ENCODE results near the gene MLEC. TPM values are rescaled to one million over a fixed set of nuclear protein-coding genes. Genes with fewer than 3 reads are reported as not detected.

The MLEC gene
- total and polyA plus RNA-seq, 11 donors = 39.2 to 150 (median 117) TPM

- Histone ChIP-seq H3K4me3 (peak overlapping the region; percentile 54 to 99 (median 82)), H3K27ac (peak overlapping the region; percentile 70 to 95 (median 90)), H3K4me1 (peaks cover 4 to 35% (median 27%) of the 10 kb centered on the region in 12 donors), H3K36me3 (peaks cover 0 to 29% (median 20%) of the 10 kb centered on the region in 9 donors), H3K9me3 (no peaks in the 10 kb centered on the region), H3K27me3 (no peaks in the 10 kb centered on the region)
- TF ChIP-seq CTCF (IDR thresholded peaks at IDR 0.05) (no peak), POLR2A (IDR thresholded peaks at IDR 0.05) (no peak)
- ATAC-seq = peak in 3 of 4 donors; percentile 21 to 41 (median 28)
- DNase-seq = peak in 2 of 5 donors; percentile 25 to 65
- intact Hi-C loops (cut with DNase I) = loop anchor here in 7 of 10 donors (2.0 to 10.0 kb wide), 5 partner anchors 22 to 264 kb away; partner anchors contain the start of genes POP5 (in 3 of the 7), HNF1A (in 2 of the 7) and MLEC (in 2 of the 7)
- WGBS, 4 donors = 1 to 5% (median 2%) methylated on average over 7 to 31 of the region's 31 CpGs
Measured at GRCh38 chr12:120710805-120711296, 23.9 kb downstream of the MLEC start.

- no peak for DNase-seq
- H3K36me3 ChIP-seq = peaks cover 0 to 35% (median 25%) of the 10 kb centered on the region in 9 donors
- no peaks in the 10 kb centered on the region for H3K27me3 ChIP-seq
- no peak for TF ChIP-seq CTCF (IDR thresholded peaks at IDR 0.05)
- no peak for TF ChIP-seq POLR2A (IDR thresholded peaks at IDR 0.05)
- peak overlapping the region; percentile 70 to 95 (median 90) for H3K27ac ChIP-seq
- H3K9me3 ChIP-seq = no peaks in the 10 kb centered on the region
- peaks cover 4 to 35% (median 27%) of the 10 kb centered on the region in 12 donors for H3K4me1 ChIP-seq
- no peak for ATAC-seq
- 30 to 48% (median 36%) methylated on average over 6 of the region's 6 CpGs for WGBS, 4 donors
- intact Hi-C loops (cut with DNase I) = loop anchor here in 7 of 10 donors (2.0 to 10.0 kb wide), 5 partner anchors 23 to 263 kb away; partner anchors contain the start of genes POP5 (in 3 of the 7), HNF1A (in 2 of the 7) and MLEC (in 2 of the 7)
- H3K4me3 ChIP-seq = peak overlapping the region; percentile 54 to 99 (median 82)
Measured at GRCh38 chr12:120711411-120711810, 24.5 kb downstream of the MLEC start.

GRCh38 chr12:120712610-120713009, 25.7 kb downstream of the MLEC start:
- Histone ChIP-seq H3K27me3 (no peaks in the 10 kb centered on the region), H3K9me3 (no peaks in the 10 kb centered on the region), H3K4me3 (no peak overlapping the region), H3K36me3 (peaks cover 0 to 47% (median 37%) of the 10 kb centered on the region in 9 donors), H3K4me1 (peaks cover 4 to 35% (median 27%) of the 10 kb centered on the region in 12 donors), H3K27ac (peak overlapping the region in 1 of 12 donors; percentile 30)
- WGBS, 4 donors = 71 to 84% (median 77%) methylated on average over 6 of the region's 6 CpGs
- no peak for ATAC-seq
- DNase-seq = no peak
- TF ChIP-seq POLR2A (IDR thresholded peaks at IDR 0.05) (no peak), CTCF (IDR thresholded peaks at IDR 0.05) (no peak)
- intact Hi-C loops (cut with DNase I) = loop anchor here in 9 of 10 donors (1.0 to 10.0 kb wide), 9 partner anchors 24 to 262 kb away; partner anchors contain the start of genes POP5 (in 3 of the 9), HNF1A (in 2 of the 9) and MLEC (in 2 of the 9)

GRCh38 chr12:120713861-120714482, 27.0 kb downstream of the MLEC start:
- DNase-seq (peak in 4 of 5 donors; percentile 70 to 84 (median 74)), ATAC-seq (peak; percentile 70 to 85 (median 72))
- no peak overlapping the region for H3K4me3 ChIP-seq
- intact Hi-C loops (cut with DNase I) = loop anchor here (1.0 to 10.0 kb wide), 11 partner anchors 25 to 261 kb away; partner anchors contain the start of genes POP5 (in 3 of the 10), HNF1A (in 2 of the 10) and MLEC (in 2 of the 10)
- WGBS, 4 donors = 15 to 20% (median 18%) methylated on average over 4 of the region's 4 CpGs
- peaks cover 4 to 61% (median 51%) of the 10 kb centered on the region in 9 donors for H3K36me3 ChIP-seq
- peaks cover 4 to 35% (median 27%) of the 10 kb centered on the region in 12 donors for H3K4me1 ChIP-seq
- no peaks in the 10 kb centered on the region for H3K9me3 ChIP-seq
- no peaks in the 10 kb centered on the region for H3K27me3 ChIP-seq
- TF ChIP-seq CTCF (IDR thresholded peaks at IDR 0.05) = peak; percentile 76 to 93 (median 88)
- no peak for TF ChIP-seq POLR2A (IDR thresholded peaks at IDR 0.05)
- peak overlapping the region in 3 of 12 donors; percentile 3 to 28 (median 12) for H3K27ac ChIP-seq
